ENCODE data around the gene HAGHL.

DNA sequence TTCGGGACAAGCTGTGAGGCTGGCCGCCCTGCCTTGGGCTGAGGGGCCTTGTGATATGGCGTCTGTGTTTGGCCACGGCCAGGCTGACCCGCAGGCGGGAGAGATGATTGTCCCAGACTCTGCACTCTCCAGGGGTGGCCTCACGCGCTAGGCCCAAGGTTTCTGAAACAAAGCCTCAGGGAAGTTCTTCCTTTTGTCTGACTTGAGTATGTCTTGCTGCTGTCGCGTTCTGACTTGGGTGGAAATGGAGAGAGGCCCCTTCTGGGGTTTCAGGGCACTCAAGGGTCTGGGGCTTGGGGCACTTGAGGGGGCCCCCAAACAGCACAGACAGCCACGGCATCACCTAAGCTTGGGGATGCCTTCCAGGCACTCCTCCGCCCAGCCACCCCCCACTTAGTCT, 15.8 kb upstream of the HAGHL start:
- TF ChIP-seq, protein P1, sequence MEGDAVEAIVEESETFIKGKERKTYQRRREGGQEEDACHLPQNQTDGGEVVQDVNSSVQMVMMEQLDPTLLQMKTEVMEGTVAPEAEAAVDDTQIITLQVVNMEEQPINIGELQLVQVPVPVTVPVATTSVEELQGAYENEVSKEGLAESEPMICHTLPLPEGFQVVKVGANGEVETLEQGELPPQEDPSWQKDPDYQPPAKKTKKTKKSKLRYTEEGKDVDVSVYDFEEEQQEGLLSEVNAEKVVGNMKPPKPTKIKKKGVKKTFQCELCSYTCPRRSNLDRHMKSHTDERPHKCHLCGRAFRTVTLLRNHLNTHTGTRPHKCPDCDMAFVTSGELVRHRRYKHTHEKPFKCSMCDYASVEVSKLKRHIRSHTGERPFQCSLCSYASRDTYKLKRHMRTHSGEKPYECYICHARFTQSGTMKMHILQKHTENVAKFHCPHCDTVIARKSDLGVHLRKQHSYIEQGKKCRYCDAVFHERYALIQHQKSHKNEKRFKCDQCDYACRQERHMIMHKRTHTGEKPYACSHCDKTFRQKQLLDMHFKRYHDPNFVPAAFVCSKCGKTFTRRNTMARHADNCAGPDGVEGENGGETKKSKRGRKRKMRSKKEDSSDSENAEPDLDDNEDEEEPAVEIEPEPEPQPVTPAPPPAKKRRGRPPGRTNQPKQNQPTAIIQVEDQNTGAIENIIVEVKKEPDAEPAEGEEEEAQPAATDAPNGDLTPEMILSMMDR (IDR thresholded peaks at IDR 0.05; ENCODE audit: low read length): no peak
- no peak for TF ChIP-seq EZH2 (IDR thresholded peaks at IDR 0.05; ENCODE audit: borderline replicate concordance, low read length)

Measured in OCI-LY1 (cell line).